ENCODE results near the gene ACTR6.

GRCh38 chr12:100151769-100152168 lies 48.8 kb upstream of the ACTR6 start:
- TF ChIP-seq POLR2AphosphoS5 (IDR thresholded peaks at IDR 0.05) = no peak
- TF ChIP-seq CTCF (IDR thresholded peaks at IDR 0.05 in 8 of 11, conservative IDR thresholded peaks at IDR 0.05 in 3 of 11) = no peak
- no peak for TF ChIP-seq POLR2A (IDR thresholded peaks at IDR 0.05)
